GM12892 (cell line): ENCODE results near the gene TUBGCP2.

ENCODE experiments used
- DNase-seq: peaks from one replicate; pipeline ENCODE4 v3.0.0; 2011; ENCODE audit not compliant: insufficient read length
- FAIRE-seq: peaks from 2 replicates; lab custom pipeline; 2011; peaks lifted over from hg19 to GRCh38; lab: Jason Lieb, UNC
- POLR2A ChIP-seq: IDR thresholded peaks from 2 replicates; pipeline ENCODE4 v1.6.1; 2011; ENCODE audit warnings: low read depth, low read length, control low read depth
- POLR2AphosphoS5 ChIP-seq: IDR thresholded peaks from 2 replicates; pipeline ENCODE4 v1.6.1; 2011; ENCODE audit warnings: low read depth, low read length, control low read depth
- TAF1 ChIP-seq: IDR thresholded peaks from 2 replicates; pipeline ENCODE4 v1.6.1; 2011; ENCODE audit warnings: low read depth, mild to moderate bottlenecking, control low read depth, low read length, borderline replicate concordance

TUBGCP2 gene

DNA sequence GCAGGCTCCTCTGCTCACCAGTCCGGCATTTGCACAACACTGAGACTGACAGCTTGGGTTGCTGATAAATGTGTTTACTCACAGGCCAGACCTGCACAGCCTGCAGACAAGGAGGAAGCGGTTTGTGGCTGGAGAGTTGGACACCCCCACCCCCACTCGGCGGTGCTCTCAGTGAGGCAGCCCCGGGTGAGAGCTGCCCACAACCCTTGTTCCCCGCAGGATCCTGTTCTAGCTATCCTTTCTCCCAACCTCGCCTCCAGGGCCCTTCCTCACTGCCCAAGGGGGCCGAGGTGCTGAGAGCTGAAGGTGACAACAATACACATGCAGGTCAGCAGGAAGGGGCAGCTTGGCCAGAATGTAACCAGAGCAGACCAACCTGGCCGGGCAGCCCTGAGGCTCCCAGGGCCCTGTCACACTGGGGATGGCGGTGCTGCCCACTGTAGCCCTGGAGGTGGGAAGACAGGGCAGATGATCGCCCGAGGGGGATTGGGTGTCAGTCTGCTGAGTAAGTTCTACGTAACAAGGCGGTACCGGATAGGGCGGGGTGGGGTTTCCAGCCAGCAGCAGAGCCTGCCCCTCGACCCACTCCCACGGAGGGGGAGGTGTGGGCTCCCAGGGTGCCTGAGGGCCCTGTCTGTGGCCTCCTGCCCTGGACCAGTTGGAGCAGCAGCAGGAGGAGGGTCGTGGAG lies 30.0 kb downstream of the TUBGCP2 start:
- peak; percentile 90 for FAIRE-seq

GRCh38 chr10:133277993-133278576 lies 30.6 kb downstream of the TUBGCP2 start:
- TF ChIP-seq TAF1 = no peak
- TF ChIP-seq POLR2A = 0 out of 2 replicates have a peak, but pooled peaks have one; percentile 17
- FAIRE-seq = no peak
- DNase-seq = no peak

More for the DNA sequence above, 30.0 kb downstream of the TUBGCP2 start:
- TF ChIP-seq TAF1 (no peak), POLR2AphosphoS5 (no peak), POLR2A (no peak)
- DNase-seq = peak; percentile 73

DNA sequence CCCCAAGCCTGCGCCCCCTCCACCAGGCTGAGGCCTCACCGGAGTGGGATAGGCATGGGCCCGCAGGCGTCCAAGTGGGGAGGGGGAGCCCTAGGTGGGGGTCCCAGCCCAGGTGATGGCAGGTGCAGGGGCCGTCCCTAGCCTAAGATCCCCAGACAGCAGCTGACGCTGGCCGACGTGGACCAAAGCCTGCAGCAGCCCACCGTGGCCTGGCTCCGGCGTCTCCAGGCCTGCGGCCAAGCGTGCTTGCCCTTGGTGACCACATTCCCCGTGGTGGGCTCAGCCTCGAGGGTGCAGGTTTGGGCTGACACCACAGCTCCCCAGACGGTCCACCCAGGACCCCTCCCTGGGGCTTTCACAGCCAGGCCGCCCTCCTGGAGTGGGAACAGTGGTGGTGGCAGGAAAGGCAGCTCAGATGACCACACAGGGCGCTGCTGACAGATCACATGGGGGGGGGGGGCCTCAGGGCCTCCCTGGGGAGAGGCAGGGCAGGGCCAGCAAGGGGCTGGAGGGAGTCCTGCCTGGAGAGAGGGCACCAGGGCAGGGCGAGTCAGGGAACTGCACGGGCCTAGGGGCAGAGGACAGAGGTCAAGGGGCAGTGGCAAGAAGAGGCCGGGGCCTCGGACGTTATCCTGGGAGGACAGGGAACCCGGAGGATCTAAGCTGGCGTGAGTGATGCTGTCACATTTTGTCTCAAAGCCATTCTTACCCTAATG lies 31.2 kb downstream of the TUBGCP2 start:
- FAIRE-seq (no peak), DNase-seq (no peak)
- TF ChIP-seq TAF1 (no peak), POLR2A (no peak), POLR2AphosphoS5 (no peak)

GRCh38 chr10:133276435-133277201 lies 32.1 kb downstream of the TUBGCP2 start, which contains the start of gene ADAM8:
TSS of gene ADAM8 (minus strand) at chr10:133276868. CDS start at chr10:133276817, 51 bp downstream.
- DNase-seq = peak; percentile 96
- FAIRE-seq = peak; percentile 79
- peak; percentile 60; the same call in 1 of the 2 replicates for TF ChIP-seq TAF1
- peak; percentile 82; the same call in 1 of the 2 replicates for TF ChIP-seq POLR2A
- TF ChIP-seq POLR2AphosphoS5 = 0 out of 2 replicates have a peak, but pooled peaks have one; percentile 41

GRCh38 chr10:133276100-133276434 lies 32.6 kb downstream of the TUBGCP2 start:
- no peak for DNase-seq
- TF ChIP-seq TAF1 = no peak
- no peak for TF ChIP-seq POLR2AphosphoS5
- TF ChIP-seq POLR2A = no peak
- no peak for FAIRE-seq

DNA sequence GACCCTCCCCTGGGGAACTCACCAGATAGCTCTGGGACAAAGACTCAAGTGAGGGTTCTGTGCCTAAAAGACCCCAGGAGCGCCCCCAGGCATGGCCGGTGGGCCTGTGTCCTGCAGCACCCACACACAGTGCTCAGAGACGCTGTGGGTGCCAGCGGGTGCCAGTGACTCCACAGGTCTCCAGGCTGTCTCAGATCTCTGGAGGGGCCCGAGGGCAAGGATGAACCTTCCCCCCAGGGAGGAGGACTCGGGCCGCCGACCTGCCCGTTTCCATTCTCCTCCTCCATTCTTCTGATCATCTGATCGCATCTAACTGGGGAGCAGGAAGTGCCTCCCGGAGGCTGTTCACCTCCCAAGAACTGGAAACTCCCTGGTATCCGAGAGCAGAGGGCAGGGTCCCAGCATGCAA lies 33.0 kb downstream of the TUBGCP2 start:
- TF ChIP-seq TAF1 = no peak
- TF ChIP-seq POLR2AphosphoS5 = no peak; the same call in 1 of the 2 replicates
- no peak for TF ChIP-seq POLR2A
- DNase-seq (peak; percentile 64), FAIRE-seq (peak; percentile 94)

- peak; percentile 30; the same call in 1 of the 2 replicates for TF ChIP-seq TAF1
- TF ChIP-seq POLR2A = peak; percentile 69
- peak; percentile 39 for TF ChIP-seq POLR2AphosphoS5
- FAIRE-seq = peak; percentile 96
- peak; percentile 90 for DNase-seq
Measured at GRCh38 chr10:133274751-133275683, 33.7 kb downstream of the TUBGCP2 start.

DNA sequence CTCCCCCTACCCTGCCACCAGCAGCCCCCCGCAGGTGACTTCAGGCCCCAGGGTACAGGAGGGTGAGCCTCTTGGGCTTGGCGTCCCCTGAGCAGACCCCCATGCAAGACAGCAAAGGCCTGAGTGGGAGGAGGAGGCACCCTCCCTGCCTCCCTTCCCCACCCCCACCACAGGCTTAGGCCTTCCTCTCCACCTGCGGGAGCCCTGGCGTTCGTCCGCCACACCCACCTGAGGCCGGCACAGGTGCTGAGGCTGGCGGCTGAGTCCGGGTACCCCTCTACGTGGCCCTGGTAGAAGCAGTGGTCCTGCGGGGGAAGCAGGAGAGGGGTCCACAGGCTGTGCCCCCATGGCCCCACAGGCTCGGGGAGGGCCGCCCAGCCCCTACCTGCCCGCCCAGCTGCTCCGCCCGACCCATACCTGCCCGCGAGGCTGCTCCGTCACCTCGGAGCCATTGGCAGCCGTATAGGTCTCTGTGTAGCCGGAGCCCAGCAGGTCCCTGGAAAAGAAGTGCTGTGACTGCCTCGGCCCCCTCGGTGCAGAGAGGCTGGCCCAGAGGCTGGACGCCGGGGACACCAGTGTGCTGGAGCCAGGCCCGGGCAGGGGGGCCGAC lies 35.0 kb downstream of the TUBGCP2 start:
- FAIRE-seq (no peak), DNase-seq (no peak)
- TF ChIP-seq POLR2A (no peak), TAF1 (no peak), POLR2AphosphoS5 (no peak)

DNA sequence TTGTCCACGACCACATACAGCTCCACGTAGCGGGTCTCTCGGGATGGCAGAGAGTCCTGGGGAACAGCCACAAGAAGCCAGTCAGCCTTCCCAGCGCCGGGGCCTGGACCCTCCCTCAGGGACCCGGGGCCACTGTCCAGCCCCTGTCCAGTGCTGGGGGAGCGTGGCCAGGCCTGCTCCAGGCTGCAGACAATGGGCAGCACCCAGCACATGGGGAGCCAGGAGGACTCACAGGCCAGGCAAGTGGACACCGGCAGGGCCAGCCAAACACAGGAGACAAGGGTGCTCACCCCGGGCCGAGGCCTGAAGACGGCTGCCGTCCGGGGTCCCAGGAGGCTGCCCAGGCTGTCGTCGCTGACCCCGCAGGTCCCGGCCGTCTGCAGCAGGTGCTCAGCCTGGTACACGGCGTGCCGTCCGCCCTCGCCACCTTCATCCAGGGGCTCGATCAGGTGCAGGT lies 35.7 kb downstream of the TUBGCP2 start:
- DNase-seq (no peak), FAIRE-seq (no peak)
- TF ChIP-seq POLR2AphosphoS5 = no peak
- TF ChIP-seq POLR2A = no peak
- no peak for TF ChIP-seq TAF1
